ENCODE results near the gene GRK5.
"Not testable (repeated sequence)": the region's sequence is repeated elsewhere in the genome, so short reads cannot be mapped to it uniquely, and the experiment has no call there.

Gene GRK5

GRCh38 chr10:119252051-119252465, 44.7 kb downstream of the GRK5 start:
- DNase-seq: peak; percentile 61

GRCh38 chr10:119252470-119253151, 45.2 kb downstream of the GRK5 start:
- no peak for DNase-seq

DNA sequence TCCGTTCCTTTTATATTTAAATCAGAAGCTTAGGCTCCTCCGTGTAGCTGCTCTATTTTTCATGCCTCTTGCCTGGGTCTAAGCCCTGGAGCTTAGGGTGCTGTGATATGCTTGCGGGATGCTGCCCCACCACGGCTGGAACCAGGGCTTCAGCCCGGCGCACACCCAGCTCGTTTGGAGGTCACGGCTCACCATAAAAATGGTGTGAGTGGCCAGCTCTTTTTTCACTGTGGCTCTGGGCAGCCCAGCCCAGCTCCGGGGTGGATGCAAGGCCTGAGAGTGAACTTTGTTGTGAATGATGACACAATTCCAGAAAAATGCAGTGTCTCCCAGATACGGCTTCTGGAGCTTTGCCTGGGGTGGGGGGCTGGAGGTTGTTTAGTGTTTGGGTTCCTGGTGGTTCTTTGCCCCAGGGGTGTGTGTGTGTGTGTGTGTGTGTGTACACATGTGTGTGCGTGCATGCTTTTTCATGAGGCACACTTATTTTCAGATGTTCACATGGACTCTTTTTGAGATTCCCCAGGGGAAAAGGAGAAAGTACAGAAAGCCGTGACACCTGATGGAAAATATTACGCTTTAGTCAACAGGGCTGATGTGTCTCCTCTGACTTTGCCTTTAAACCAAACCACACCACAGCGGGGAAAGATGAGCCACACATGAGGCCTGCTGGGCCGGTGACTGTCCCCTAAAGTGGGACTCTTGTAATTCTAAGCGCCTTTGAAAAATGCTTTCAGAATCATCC, 46.2 kb downstream of the GRK5 start:
- DNase-seq: peak; percentile 97

- no peak for DNase-seq
These were observed 47.0 kb downstream of the GRK5 start for GRCh38 chr10:119254335-119254734.

DNA sequence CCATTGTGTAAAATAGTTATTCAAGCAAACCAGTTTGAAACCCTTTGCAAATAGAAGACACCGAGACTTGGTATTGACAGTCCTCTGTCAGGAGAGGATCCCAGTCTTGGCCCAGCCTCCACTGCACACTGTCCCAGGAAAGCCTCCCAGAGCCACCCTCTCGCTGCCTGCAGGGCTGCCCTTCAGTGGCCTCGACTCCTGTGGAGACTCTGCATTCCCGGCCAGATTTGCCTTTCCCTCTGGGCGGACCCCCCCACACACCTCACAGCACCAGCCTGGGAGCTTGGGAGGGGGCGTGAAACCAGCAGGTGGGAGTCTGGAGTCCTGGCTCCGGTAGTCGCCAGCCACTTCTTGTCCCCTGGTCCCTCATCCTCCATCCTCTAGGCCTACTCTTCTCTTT, 48.7 kb downstream of the GRK5 start:
- DNase-seq: no peak

GRCh38 chr10:119256897-119257296, 49.5 kb downstream of the GRK5 start:
- no peak for DNase-seq

- DNase-seq: no peak
These were observed 50.6 kb downstream of the GRK5 start for GRCh38 chr10:119257899-119258419.

DNA sequence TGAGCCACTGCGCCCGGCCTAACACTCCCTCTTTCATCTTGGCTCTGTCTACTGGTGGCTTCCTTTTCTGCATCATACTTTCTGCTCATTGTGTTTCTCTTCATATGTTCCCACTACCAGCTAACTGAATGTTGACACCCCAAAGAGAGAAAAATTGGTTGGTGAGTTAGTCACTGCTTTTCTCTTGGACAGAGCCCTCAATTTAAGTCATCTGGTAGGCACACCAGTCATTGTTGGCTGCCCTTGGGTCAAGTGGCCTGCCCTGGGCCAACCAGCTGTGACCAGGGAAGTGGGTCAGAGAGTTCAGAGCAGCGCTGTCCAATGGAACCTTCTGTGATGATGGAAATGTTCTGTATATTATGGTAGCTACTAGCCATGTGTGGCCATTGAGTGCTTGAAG, 52.0 kb downstream of the GRK5 start:
- no peak for DNase-seq

GRCh38 chr10:119261016-119261415, 53.6 kb downstream of the GRK5 start:
- not testable (repeated sequence) for DNase-seq

DNA sequence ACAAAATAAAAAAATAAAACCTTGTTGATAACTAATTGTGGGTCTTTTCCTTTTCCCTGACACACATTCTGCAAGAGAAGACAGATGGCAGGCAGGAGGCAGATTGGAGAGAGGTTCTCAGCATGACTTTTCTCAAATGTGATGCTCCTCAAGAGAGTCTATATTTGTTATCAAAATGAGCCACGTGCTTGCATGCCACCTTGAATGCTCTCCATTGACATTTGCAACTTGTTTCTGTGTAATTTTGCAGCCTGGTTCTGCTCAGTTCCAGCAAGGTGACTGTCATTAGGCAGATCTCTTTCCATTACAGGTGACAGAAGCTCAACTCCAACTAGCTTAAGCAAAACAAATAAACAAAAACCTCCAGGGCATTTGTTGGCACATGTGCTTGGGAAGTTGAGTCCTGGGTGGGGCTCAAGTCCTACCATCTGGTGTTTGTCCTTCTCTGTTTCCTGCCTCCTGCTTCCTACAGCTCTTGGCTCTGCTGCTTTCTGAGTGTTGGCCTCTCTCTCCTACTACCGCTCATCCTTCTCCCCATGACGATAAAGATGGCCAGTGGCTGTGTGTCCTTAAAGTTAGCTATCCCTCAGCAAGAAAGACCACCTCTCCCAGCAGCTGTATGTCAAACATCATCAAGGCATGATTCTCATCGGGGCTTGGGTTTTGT, 56.7 kb downstream of the GRK5 start:
- no peak for DNase-seq

DNA sequence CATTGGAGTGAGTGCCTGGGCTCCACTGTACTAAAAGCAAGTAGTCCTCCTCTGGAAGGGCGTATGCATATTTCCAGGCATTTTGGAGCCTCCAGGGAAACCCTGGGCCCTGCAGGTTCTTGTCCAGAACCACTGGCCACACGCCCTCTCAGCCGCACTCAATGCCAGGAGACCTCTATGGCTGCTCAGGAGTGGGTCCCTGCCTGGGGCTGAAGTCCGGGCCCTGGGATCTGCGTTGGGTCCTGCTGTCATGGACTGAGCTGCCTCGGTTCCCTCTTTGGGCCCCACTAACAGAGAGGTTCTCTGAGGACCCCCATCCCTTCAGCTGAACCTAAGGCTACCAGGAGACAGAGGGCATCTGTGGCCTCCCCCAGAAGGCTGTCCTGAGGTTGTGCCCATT, 58.3 kb downstream of the GRK5 start:
- DNase-seq: no peak

GRCh38 chr10:119267384-119267783, 60.0 kb downstream of the GRK5 start:
- DNase-seq: no peak

DNA sequence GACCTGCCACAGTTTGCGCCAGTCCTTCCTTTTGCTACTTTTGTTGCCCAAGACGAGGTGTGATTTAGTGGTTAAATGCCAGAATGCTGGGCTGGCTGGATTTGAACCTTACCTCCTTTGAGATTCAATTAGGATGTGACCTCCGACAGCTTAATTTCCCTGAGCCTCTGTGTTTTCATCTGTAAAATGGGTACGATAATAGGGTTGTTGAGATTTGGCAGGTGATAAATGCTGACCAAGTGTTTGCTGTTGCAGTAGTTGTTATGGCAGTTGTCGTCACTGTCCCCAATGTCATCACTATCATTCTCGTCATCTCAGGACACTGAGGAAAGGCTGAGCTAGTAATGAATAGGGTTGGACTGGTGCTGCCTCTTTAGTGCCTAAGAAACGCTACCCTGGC, 61.1 kb downstream of the GRK5 start:
- no peak for DNase-seq

- DNase-seq: no peak
These were observed 61.6 kb downstream of the GRK5 start for GRCh38 chr10:119268871-119269506.

DNA sequence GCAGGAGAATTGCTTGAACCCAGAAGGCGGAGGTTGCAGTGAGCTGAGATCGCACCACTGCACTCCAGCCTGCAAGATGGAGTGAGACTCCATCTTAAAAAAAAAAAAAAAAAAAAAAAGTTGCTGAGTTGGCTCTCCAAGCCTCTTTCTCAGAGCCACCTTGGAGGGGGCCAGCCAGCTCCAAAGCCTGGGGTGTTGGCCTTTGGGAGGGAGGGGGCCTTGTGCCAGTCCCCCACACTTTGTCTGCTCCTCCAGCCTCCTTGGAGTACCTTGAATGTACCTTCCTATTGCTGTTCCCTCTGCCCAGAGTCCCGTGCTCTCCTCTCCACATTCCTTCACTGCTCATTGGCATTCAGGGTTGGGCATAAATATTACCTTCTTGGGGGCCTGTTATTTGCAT, 62.4 kb downstream of the GRK5 start:
- DNase-seq: no peak

GRCh38 chr10:119270762-119271366, 63.5 kb downstream of the GRK5 start:
- peak; percentile 58 for DNase-seq

DNA sequence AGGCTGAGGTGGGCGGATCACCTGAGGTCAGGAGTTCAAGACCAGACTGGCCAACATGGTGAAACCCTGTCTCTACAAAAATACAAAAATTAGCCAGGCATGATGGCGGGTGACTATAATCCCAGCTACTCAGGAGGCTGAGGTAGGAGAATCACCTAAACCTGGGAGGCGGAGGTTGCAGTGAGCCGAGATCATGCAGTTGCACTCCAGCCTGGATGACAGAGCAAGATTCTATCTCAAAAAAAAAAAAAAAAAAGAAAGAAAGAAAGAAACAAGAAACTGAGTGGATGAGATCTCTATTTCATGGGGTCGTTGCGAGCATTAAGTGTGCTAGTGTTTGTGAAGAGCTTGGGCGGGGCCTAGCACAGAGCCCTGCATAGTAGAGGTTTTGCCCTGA, 65.0 kb downstream of the GRK5 start:
- DNase-seq: not testable (repeated sequence)

- DNase-seq: no peak
These were observed 65.4 kb downstream of the GRK5 start for GRCh38 chr10:119272736-119273135.

GRCh38 chr10:119273413-119273812, 66.0 kb downstream of the GRK5 start:
- no peak for DNase-seq

- no peak for DNase-seq
These were observed 67.2 kb downstream of the GRK5 start for GRCh38 chr10:119274519-119275045.

- no peak for DNase-seq
These were observed 67.7 kb downstream of the GRK5 start for GRCh38 chr10:119275085-119275484.

DNA sequence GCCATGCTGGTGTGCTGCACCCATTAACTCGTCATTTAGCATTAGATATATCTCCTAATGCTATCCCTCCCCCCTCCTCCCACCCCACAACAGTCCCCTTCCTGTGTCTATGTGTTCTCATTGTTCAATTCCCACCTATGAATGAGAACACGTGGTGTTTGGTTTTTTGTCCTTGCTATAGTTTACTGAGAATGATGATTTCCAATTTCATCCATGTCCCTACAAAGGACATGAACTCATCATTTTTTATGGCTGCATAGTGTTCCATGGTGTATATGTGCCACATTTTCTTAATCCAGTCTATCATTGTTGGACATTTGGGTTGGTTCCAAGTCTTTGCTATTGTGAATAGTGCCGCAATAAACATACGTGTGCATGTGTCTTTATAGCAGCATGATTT, 68.8 kb downstream of the GRK5 start:
- DNase-seq: not testable (repeated sequence)
